ENCODE measurements around the gene CXorf65.

CXorf65 gene

GRCh38 chrX:71082124-71082647, 24.4 kb downstream of the CXorf65 start:
- Histone ChIP-seq H3K36me3 (replicated peaks; ENCODE audit: insufficient read depth, low read length) (no peaks in the 10 kb centered on the region), H3K4me2 (ENCODE audit: low read depth, low read length) (no peak overlapping the region), H2AFZ (ENCODE audit: low read length) (no peak overlapping the region), H3K9me2 (replicated peaks; ENCODE audit: insufficient read depth, low read length) (no peaks in the 10 kb centered on the region), H4K20me1 (ENCODE audit: insufficient read depth, low read length) (no peaks in the 10 kb centered on the region), H3K4me3 (ENCODE audit: low read length) (no peak overlapping the region), H3K27ac (ENCODE audit: low read length) (no peak overlapping the region), H3K4me1 (ENCODE audit: low read length) (no peaks in the 10 kb centered on the region), H3K79me2 (ENCODE audit: low read length) (no peaks in the 10 kb centered on the region), H3K27me3 (replicated peaks; ENCODE audit: insufficient read depth, low read length) (no peaks in the 10 kb centered on the region), H3F3A (ENCODE audit: insufficient read depth, low read length) (no peaks in the 10 kb centered on the region), H3K9me3 (replicated peaks; ENCODE audit: insufficient read depth, low read length) (no peaks in the 10 kb centered on the region), H3K9ac (ENCODE audit: low read length) (no peak overlapping the region)
- DNase-seq: no peak
- TF ChIP-seq CTCF (IDR thresholded peaks at IDR 0.05; ENCODE audit: low read length) (no peak), EZH2phosphoT487 (IDR thresholded peaks at IDR 0.05; ENCODE audit: low read length) (no peak), EZH2 (optimal IDR thresholded peaks at IDR 0.05; ENCODE audit: low read depth, low read length) (no peak)

GRCh38 chrX:71081330-71082123, 25.0 kb downstream of the CXorf65 start:
- Histone ChIP-seq H3K4me3 (ENCODE audit: low read length) (no peak overlapping the region), H2AFZ (ENCODE audit: low read length) (no peak overlapping the region), H3K79me2 (ENCODE audit: low read length) (no peaks in the 10 kb centered on the region), H3K4me1 (ENCODE audit: low read length) (no peaks in the 10 kb centered on the region), H3F3A (ENCODE audit: insufficient read depth, low read length) (no peaks in the 10 kb centered on the region), H3K27me3 (replicated peaks; ENCODE audit: insufficient read depth, low read length) (no peaks in the 10 kb centered on the region), H3K36me3 (replicated peaks; ENCODE audit: insufficient read depth, low read length) (no peaks in the 10 kb centered on the region), H3K9ac (ENCODE audit: low read length) (no peak overlapping the region), H3K4me2 (ENCODE audit: low read depth, low read length) (no peak overlapping the region), H4K20me1 (ENCODE audit: insufficient read depth, low read length) (no peaks in the 10 kb centered on the region), H3K9me3 (replicated peaks; ENCODE audit: insufficient read depth, low read length) (no peaks in the 10 kb centered on the region), H3K9me2 (replicated peaks; ENCODE audit: insufficient read depth, low read length) (no peaks in the 10 kb centered on the region), H3K27ac (ENCODE audit: low read length) (no peak overlapping the region)
- no peak for TF ChIP-seq CTCF (IDR thresholded peaks at IDR 0.05; ENCODE audit: low read length)
- no peak for TF ChIP-seq EZH2phosphoT487 (IDR thresholded peaks at IDR 0.05; ENCODE audit: low read length)
- DNase-seq: no peak

- no peaks in the 10 kb centered on the region for H3K9me3 ChIP-seq (replicated peaks; ENCODE audit: insufficient read depth, low read length)
- H4K20me1 ChIP-seq (ENCODE audit: insufficient read depth, low read length): no peaks in the 10 kb centered on the region
- no peak overlapping the region for H3K4me3 ChIP-seq (ENCODE audit: low read length)
- H2AFZ ChIP-seq (ENCODE audit: low read length): no peak overlapping the region
- no peak overlapping the region for H3K4me2 ChIP-seq (ENCODE audit: low read depth, low read length)
- no peak overlapping the region for H3K9ac ChIP-seq (ENCODE audit: low read length)
- peaks cover 4% of the 10 kb centered on the region; the same call in 1 of the 2 replicates for H3F3A ChIP-seq (ENCODE audit: insufficient read depth, low read length)
- no peaks in the 10 kb centered on the region for H3K36me3 ChIP-seq (replicated peaks; ENCODE audit: insufficient read depth, low read length)
- H3K79me2 ChIP-seq (ENCODE audit: low read length): peaks cover 24% of the 10 kb centered on the region
- no peak for DNase-seq
- H3K4me1 ChIP-seq (ENCODE audit: low read length): 0 out of 2 replicates have a peak, but pooled peaks cover 5% of the 10 kb centered on the region
- TF ChIP-seq EZH2 (optimal IDR thresholded peaks at IDR 0.05; ENCODE audit: low read depth, low read length): no peak
- no peak for TF ChIP-seq EZH2phosphoT487 (IDR thresholded peaks at IDR 0.05; ENCODE audit: low read length)
- no peak for TF ChIP-seq CTCF (IDR thresholded peaks at IDR 0.05; ENCODE audit: low read length)
- H3K9me2 ChIP-seq (replicated peaks; ENCODE audit: insufficient read depth, low read length): no peaks in the 10 kb centered on the region
- H3K27me3 ChIP-seq (replicated peaks; ENCODE audit: insufficient read depth, low read length): no peaks in the 10 kb centered on the region
- no peak overlapping the region for H3K27ac ChIP-seq (ENCODE audit: low read length)
These were observed 36.0 kb downstream of the CXorf65 start for GRCh38 chrX:71070531-71070930.

All from MM.1S (cell line).